ENCODE measurements around the gene NPHP4. TPM values are rescaled to one million over a fixed set of nuclear protein-coding genes. Genes with fewer than 3 reads are reported as not detected.

NPHP4 gene
- polyA plus RNA-seq, 1 of the 3 experiments (the other 2 are of a cell fraction): 7.0 TPM

DNA sequence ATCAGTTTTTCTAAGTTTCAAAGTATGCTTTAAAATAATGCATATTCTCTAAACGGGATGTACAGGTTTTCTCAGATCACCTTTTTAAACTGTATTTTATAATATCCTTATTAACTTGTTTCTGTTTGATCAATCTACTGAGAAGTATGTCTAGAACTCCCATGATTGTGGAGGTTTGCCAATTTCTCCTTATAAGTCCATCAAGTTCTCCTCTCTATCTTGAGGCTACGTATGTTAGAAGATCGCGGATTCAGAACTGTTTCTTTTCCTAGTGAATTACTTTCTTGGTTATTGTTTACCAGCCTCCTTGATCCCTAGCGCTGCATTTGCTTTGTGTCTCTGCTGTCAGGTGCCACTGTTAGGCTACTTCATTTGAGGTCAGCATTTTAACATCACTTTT is 89.2 kb downstream of the NPHP4 start:
- no peak for TF ChIP-seq RXRA (IDR thresholded peaks at IDR 0.05; ENCODE audit: borderline replicate concordance, low read depth)
- no peak for TF ChIP-seq TCF12 (IDR thresholded peaks at IDR 0.05)
- TF ChIP-seq, protein P1, sequence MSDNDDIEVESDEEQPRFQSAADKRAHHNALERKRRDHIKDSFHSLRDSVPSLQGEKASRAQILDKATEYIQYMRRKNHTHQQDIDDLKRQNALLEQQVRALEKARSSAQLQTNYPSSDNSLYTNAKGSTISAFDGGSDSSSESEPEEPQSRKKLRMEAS (IDR thresholded peaks at IDR 0.05; ENCODE audit: low read depth): no peak
- TF ChIP-seq POLR2AphosphoS5 (IDR thresholded peaks at IDR 0.05; ENCODE audit: low read depth, low read length): no peak
- no peak for TF ChIP-seq GABPA (IDR thresholded peaks at IDR 0.05; ENCODE audit: low read depth)
- POLR2A ChIA-PET: no interaction called here
- H3K4me3 ChIP-seq (ENCODE audit: low read depth in 2 of 2, low read length in 1 of 2): no peak overlapping the region
- DNase-seq: no peak
- no peaks in the 10 kb centered on the region for H3K79me2 ChIP-seq (ENCODE audit: insufficient read depth)
- H3K4me1 ChIP-seq (ENCODE audit: control insufficient read depth in 1 of 2, insufficient read depth in 2 of 2, low read depth in 1 of 2, low read length in 1 of 2): no peaks in the 10 kb centered on the region
- H3K27ac ChIP-seq (ENCODE audit: low read depth in 2 of 2, low read length in 1 of 2): no peak overlapping the region
- H3F3A ChIP-seq (replicated peaks; ENCODE audit: insufficient read depth): no peaks in the 10 kb centered on the region
- H3K4me2 ChIP-seq: no peak overlapping the region
- no peaks in the 10 kb centered on the region for H3K9me3 ChIP-seq
- no peaks in the 10 kb centered on the region for H3K9me2 ChIP-seq
- CTCF ChIA-PET: interaction anchor here (1.2 to 3.2 kb wide), 2 partner anchors 13 to 159 kb away, joined by 3 to 14 read pairs; no protein-coding TSS in a partner anchor
- 95% methylated on average over 5 of the region's 5 CpGs for WGBS (ENCODE audit: low lambda C conversion rate)
- H3K27me3 ChIP-seq (ENCODE audit: insufficient read depth): no peaks in the 10 kb centered on the region
- H2AFZ ChIP-seq (ENCODE audit: low read depth): no peak overlapping the region
- H3K36me3 ChIP-seq (replicated peaks in 1 of 2; ENCODE audit: control insufficient read depth in 1 of 2, insufficient read depth in 2 of 2, low read length in 1 of 2): peaks cover 0 to 19% of the 10 kb centered on the region in 2 experiments
- no peaks in the 10 kb centered on the region for H4K20me1 ChIP-seq (ENCODE audit: insufficient read depth)
- H3K9ac ChIP-seq: no peak overlapping the region

DNA sequence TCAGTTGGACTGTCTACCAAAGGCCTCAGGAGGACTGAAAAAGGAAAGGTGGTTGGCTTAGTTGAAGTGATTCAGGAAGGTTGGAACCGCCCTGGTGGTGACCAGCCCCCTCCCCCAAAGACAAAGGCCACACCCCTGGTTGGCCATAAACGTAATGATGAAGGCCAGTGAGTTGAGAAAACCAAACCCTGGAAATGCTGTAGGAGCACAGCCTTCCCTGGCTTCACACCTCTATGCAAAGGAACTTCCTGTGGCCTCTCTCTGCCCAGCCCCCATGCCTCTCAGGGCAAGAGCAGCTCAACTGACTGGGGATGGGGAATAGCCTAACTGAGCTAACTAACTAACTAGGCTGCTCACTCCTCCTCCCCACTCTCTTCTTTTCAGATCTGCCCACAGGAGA is 90.4 kb downstream of the NPHP4 start:
- CTCF ChIA-PET: interaction anchor here (0.9 to 3.2 kb wide), 2 partner anchors 14 to 156 kb away, joined by 3 to 14 read pairs; no protein-coding TSS in a partner anchor
- TF ChIP-seq GABPA (IDR thresholded peaks at IDR 0.05; ENCODE audit: low read depth): no peak
- TF ChIP-seq POLR2AphosphoS5 (IDR thresholded peaks at IDR 0.05; ENCODE audit: low read depth, low read length): no peak
- no peak for TF ChIP-seq EP300 (IDR thresholded peaks at IDR 0.05; ENCODE audit: borderline replicate concordance in 1 of 2, low read depth in 1 of 2, low read length in 1 of 2)

DNA sequence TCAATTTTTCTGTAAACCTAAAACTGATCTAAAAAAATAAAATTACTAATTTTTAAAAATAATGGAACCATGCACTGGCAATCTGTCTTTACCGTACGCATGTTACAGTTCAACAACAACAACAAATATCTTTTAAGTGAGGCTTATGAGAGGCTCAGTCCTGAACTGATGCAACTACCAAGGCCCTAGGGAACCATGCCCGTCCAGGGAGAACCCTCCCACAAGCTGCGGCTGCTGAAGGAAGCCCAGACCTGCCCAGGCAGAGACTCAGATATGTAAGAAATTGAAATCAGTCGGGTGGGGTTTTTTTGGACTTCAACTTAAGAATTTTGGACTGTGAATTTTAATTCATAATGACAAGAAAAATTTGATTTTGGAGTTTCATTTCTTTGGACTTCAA is 91.1 kb downstream of the NPHP4 start:
- Histone ChIP-seq H3K9me2 (no peaks in the 10 kb centered on the region), H3K27me3 (ENCODE audit: insufficient read depth) (no peaks in the 10 kb centered on the region), H3K4me2 (no peak overlapping the region), H3K36me3 (replicated peaks in 1 of 2; ENCODE audit: control insufficient read depth in 1 of 2, insufficient read depth in 2 of 2, low read length in 1 of 2) (peaks cover 0 to 19% of the 10 kb centered on the region in 2 experiments), H3K4me3 (ENCODE audit: low read depth in 2 of 2, low read length in 1 of 2) (no peak overlapping the region), H3K27ac (ENCODE audit: low read depth in 2 of 2, low read length in 1 of 2) (no peak overlapping the region), H3K4me1 (ENCODE audit: control insufficient read depth in 1 of 2, insufficient read depth in 2 of 2, low read depth in 1 of 2, low read length in 1 of 2) (no peaks in the 10 kb centered on the region; a peak in 1 of 4 replicates), H2AFZ (ENCODE audit: low read depth) (no peak overlapping the region), H4K20me1 (ENCODE audit: insufficient read depth) (no peaks in the 10 kb centered on the region), H3K79me2 (ENCODE audit: insufficient read depth) (no peaks in the 10 kb centered on the region), H3F3A (replicated peaks; ENCODE audit: insufficient read depth) (no peaks in the 10 kb centered on the region), H3K9ac (no peak overlapping the region), H3K9me3 (no peaks in the 10 kb centered on the region)
- ChIA-PET POLR2A (no interaction called here), CTCF (interaction anchor here (3.2 kb wide), 1 partner anchor 15 kb away, joined by 14 read pairs; no protein-coding TSS in a partner anchor)
- DNase-seq: no peak
- WGBS (ENCODE audit: low lambda C conversion rate): 89% methylated on average over 5 of the region's 5 CpGs
- TF ChIP-seq FOSL2 (IDR thresholded peaks at IDR 0.05; ENCODE audit: borderline replicate concordance, low read depth) (no peak), TEAD4 (IDR thresholded peaks at IDR 0.05; ENCODE audit: borderline replicate concordance, insufficient read depth) (no peak), MXI1 (IDR thresholded peaks at IDR 0.05; ENCODE audit: low read depth, low read length) (no peak), GABPA (IDR thresholded peaks at IDR 0.05; ENCODE audit: low read depth) (no peak), TCF12 (IDR thresholded peaks at IDR 0.05) (no peak), SMC3 (IDR thresholded peaks at IDR 0.05; ENCODE audit: low read depth, low read length) (no peak), RFX5 (IDR thresholded peaks at IDR 0.05; ENCODE audit: low read length) (no peak), NRF1 (IDR thresholded peaks at IDR 0.05; ENCODE audit: low read depth, low read length) (no peak), YY1 (IDR thresholded peaks at IDR 0.05; ENCODE audit: low read depth) (no peak), EZH2phosphoT487 (IDR thresholded peaks at IDR 0.05; ENCODE audit: borderline replicate concordance, low read depth) (no peak), GATA2 (CRISPR knock-in tag; IDR thresholded peaks at IDR 0.05) (no peak), RXRA (IDR thresholded peaks at IDR 0.05; ENCODE audit: borderline replicate concordance, low read depth) (no peak)
- TF ChIP-seq, protein P2, sequence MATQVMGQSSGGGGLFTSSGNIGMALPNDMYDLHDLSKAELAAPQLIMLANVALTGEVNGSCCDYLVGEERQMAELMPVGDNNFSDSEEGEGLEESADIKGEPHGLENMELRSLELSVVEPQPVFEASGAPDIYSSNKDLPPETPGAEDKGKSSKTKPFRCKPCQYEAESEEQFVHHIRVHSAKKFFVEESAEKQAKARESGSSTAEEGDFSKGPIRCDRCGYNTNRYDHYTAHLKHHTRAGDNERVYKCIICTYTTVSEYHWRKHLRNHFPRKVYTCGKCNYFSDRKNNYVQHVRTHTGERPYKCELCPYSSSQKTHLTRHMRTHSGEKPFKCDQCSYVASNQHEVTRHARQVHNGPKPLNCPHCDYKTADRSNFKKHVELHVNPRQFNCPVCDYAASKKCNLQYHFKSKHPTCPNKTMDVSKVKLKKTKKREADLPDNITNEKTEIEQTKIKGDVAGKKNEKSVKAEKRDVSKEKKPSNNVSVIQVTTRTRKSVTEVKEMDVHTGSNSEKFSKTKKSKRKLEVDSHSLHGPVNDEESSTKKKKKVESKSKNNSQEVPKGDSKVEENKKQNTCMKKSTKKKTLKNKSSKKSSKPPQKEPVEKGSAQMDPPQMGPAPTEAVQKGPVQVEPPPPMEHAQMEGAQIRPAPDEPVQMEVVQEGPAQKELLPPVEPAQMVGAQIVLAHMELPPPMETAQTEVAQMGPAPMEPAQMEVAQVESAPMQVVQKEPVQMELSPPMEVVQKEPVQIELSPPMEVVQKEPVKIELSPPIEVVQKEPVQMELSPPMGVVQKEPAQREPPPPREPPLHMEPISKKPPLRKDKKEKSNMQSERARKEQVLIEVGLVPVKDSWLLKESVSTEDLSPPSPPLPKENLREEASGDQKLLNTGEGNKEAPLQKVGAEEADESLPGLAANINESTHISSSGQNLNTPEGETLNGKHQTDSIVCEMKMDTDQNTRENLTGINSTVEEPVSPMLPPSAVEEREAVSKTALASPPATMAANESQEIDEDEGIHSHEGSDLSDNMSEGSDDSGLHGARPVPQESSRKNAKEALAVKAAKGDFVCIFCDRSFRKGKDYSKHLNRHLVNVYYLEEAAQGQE (IDR thresholded peaks at IDR 0.05; ENCODE audit: low read depth, low read length): no peak
- TF ChIP-seq, protein P3, sequence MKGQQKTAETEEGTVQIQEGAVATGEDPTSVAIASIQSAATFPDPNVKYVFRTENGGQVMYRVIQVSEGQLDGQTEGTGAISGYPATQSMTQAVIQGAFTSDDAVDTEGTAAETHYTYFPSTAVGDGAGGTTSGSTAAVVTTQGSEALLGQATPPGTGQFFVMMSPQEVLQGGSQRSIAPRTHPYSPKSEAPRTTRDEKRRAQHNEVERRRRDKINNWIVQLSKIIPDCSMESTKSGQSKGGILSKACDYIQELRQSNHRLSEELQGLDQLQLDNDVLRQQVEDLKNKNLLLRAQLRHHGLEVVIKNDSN (IDR thresholded peaks at IDR 0.05; ENCODE audit: borderline replicate concordance, low read depth): no peak

More for the DNA sequence above, 90.4 kb downstream of the NPHP4 start:
- no peak for DNase-seq
- Histone ChIP-seq H3K4me3 (ENCODE audit: low read depth in 2 of 2, low read length in 1 of 2) (no peak overlapping the region), H3K9me3 (no peaks in the 10 kb centered on the region), H3K9ac (no peak overlapping the region), H3K4me2 (no peak overlapping the region), H4K20me1 (ENCODE audit: insufficient read depth) (no peaks in the 10 kb centered on the region), H3K4me1 (ENCODE audit: control insufficient read depth in 1 of 2, insufficient read depth in 2 of 2, low read depth in 1 of 2, low read length in 1 of 2) (no peaks in the 10 kb centered on the region; a peak in 1 of 4 replicates), H3F3A (replicated peaks; ENCODE audit: insufficient read depth) (no peaks in the 10 kb centered on the region), H3K79me2 (ENCODE audit: insufficient read depth) (no peaks in the 10 kb centered on the region), H3K9me2 (no peaks in the 10 kb centered on the region), H3K27me3 (ENCODE audit: insufficient read depth) (no peaks in the 10 kb centered on the region), H3K27ac (ENCODE audit: low read depth in 2 of 2, low read length in 1 of 2) (no peak overlapping the region), H2AFZ (ENCODE audit: low read depth) (no peak overlapping the region), H3K36me3 (replicated peaks in 1 of 2; ENCODE audit: control insufficient read depth in 1 of 2, insufficient read depth in 2 of 2, low read length in 1 of 2) (peaks cover 0 to 19% of the 10 kb centered on the region in 2 experiments)
- POLR2A ChIA-PET: no interaction called here
- 91% methylated on average over 2 of the region's 2 CpGs for WGBS (ENCODE audit: low lambda C conversion rate)
